Measurements from ENCODE around the gene CENPX. TPM values are rescaled to one million over a fixed set of nuclear protein-coding genes. Genes with fewer than 3 reads are reported as not detected.

Gene CENPX
- total and polyA plus RNA-seq, 12 donors, result 15.8 to 132 (median 23.6) TPM

- no peak for TF ChIP-seq CTCF (IDR thresholded peaks at IDR 0.05)
- Histone ChIP-seq H3K36me3 (peaks cover 0 to 7% (median 0%) of the 10 kb centered on the region in 9 donors), H3K4me1 (peaks cover 4 to 32% (median 26%) of the 10 kb centered on the region in 9 donors), H3K4me3 (no peak overlapping the region), H3K27ac (no peak overlapping the region), H3K27me3 (no peaks in the 10 kb centered on the region), H3K9me3 (no peaks in the 10 kb centered on the region)
- DNase-seq (no peak), ATAC-seq (no peak)
- intact Hi-C loops (cut with DNase I), result no loop called here
- WGBS, 2 donors, result 85 to 88% methylated on average over 17 of the region's 17 CpGs
Observed at GRCh38 chr17:82001571-82002056, 21.1 kb downstream of the CENPX start.

- no peak for TF ChIP-seq CTCF (IDR thresholded peaks at IDR 0.05)
- Histone ChIP-seq H3K4me1 (peaks cover 0 to 26% (median 20%) of the 10 kb centered on the region in 9 donors), H3K27me3 (no peaks in the 10 kb centered on the region), H3K4me3 (no peak overlapping the region), H3K9me3 (no peaks in the 10 kb centered on the region), H3K27ac (no peak overlapping the region), H3K36me3 (peaks cover 0 to 12% (median 0%) of the 10 kb centered on the region in 9 donors)
- 92 to 93% methylated on average over 24 to 32 of the region's 32 CpGs for WGBS, 2 donors
- ATAC-seq, result no peak
- intact Hi-C loops (cut with DNase I), result no loop called here
- DNase-seq, result no peak
Observed at GRCh38 chr17:82000803-82001570, 21.7 kb downstream of the CENPX start.

GRCh38 chr17:81999976-82000802 is 22.5 kb downstream of the CENPX start:
- 87 to 89% methylated on average over 36 of the region's 36 CpGs for WGBS, 2 donors
- peaks cover 0 to 23% (median 17%) of the 10 kb centered on the region in 9 donors for H3K4me1 ChIP-seq
- no peaks in the 10 kb centered on the region for H3K9me3 ChIP-seq
- H3K27me3 ChIP-seq, result no peaks in the 10 kb centered on the region
- H3K4me3 ChIP-seq, result no peak overlapping the region
- H3K36me3 ChIP-seq, result peaks cover 0 to 20% (median 0%) of the 10 kb centered on the region in 9 donors
- no peak for TF ChIP-seq CTCF (IDR thresholded peaks at IDR 0.05)
- ATAC-seq, result peak in 1 of 8 donors; percentile 10
- no peak overlapping the region for H3K27ac ChIP-seq
- intact Hi-C loops (cut with DNase I), result no loop called here
- peak in 1 of 2 donors; percentile 9 for DNase-seq

- TF ChIP-seq CTCF (IDR thresholded peaks at IDR 0.05), result no peak
- no peaks in the 10 kb centered on the region for H3K9me3 ChIP-seq
- H3K27ac ChIP-seq, result no peak overlapping the region
- 92 to 94% methylated on average over 11 to 12 of the region's 12 CpGs for WGBS, 2 donors
- ATAC-seq (no peak), DNase-seq (no peak)
- peaks cover 0 to 24% (median 0%) of the 10 kb centered on the region in 9 donors for H3K36me3 ChIP-seq
- H3K4me1 ChIP-seq, result peaks cover 0 to 23% (median 17%) of the 10 kb centered on the region in 9 donors
- no peaks in the 10 kb centered on the region for H3K27me3 ChIP-seq
- H3K4me3 ChIP-seq, result no peak overlapping the region
- intact Hi-C loops (cut with DNase I), result no loop called here
Observed at GRCh38 chr17:81999587-81999975, 23.1 kb downstream of the CENPX start.
